Epidermal melanocyte (primary cell): ENCODE data around the gene DPF3.
A peak's percentile ranks its signal among the peaks of the same experiment; 100 is the strongest.

ENCODE experiments used
- DNase-seq: peaks from one replicate; pipeline ENCODE4 v3.0.0; 2011; ENCODE audit warnings: low spot score; ENCODE audit not compliant: insufficient read length

The DPF3 gene

GRCh38 chr14:72893636-72894322 lies at the start of gene DPF3:
Gene DPF3, minus strand, starts transcription at chr14:72894101. Its CDS starts 13 bp downstream, at chr14:72894088.
- peak; percentile 97 for DNase-seq

- no peak for DNase-seq
Measured at GRCh38 chr14:72942934-72943333, 49.0 kb upstream of the DPF3 start.

GRCh38 chr14:72941286-72941985 lies 47.5 kb upstream of the DPF3 start:
- no peak for DNase-seq

- DNase-seq: no peak
Measured at GRCh38 chr14:72939630-72940029, 45.7 kb upstream of the DPF3 start.

- DNase-seq: no peak
Measured at GRCh38 chr14:72932893-72933292, 39.0 kb upstream of the DPF3 start.

- DNase-seq: no peak
Measured at GRCh38 chr14:72929316-72930080, 35.6 kb upstream of the DPF3 start.

- DNase-seq: no peak
Measured at GRCh38 chr14:72928872-72929271, 35.0 kb upstream of the DPF3 start.

GRCh38 chr14:72926292-72927028 lies 32.6 kb upstream of the DPF3 start, which contains the start of gene DCAF4:
Gene DCAF4, plus strand, starts transcription at chr14:72926464. Its CDS starts 11,515 bp downstream, at chr14:72937979.
- DNase-seq: peak; percentile 94

GRCh38 chr14:72925815-72926291 lies 32.0 kb upstream of the DPF3 start:
- no peak for DNase-seq

- no peak for DNase-seq
Measured at GRCh38 chr14:72925171-72925759, 31.4 kb upstream of the DPF3 start.

GRCh38 chr14:72924337-72924736 lies 30.4 kb upstream of the DPF3 start:
- no peak for DNase-seq

- no peak for DNase-seq
Measured at GRCh38 chr14:72921396-72921795, 27.5 kb upstream of the DPF3 start.

- no peak for DNase-seq
Measured at GRCh38 chr14:72920008-72920407, 26.1 kb upstream of the DPF3 start.

- DNase-seq: no peak
Measured at GRCh38 chr14:72917094-72917802, 23.3 kb upstream of the DPF3 start.

GRCh38 chr14:72916174-72916573 lies 22.3 kb upstream of the DPF3 start:
- no peak for DNase-seq

GRCh38 chr14:72913809-72914208 lies 19.9 kb upstream of the DPF3 start:
- DNase-seq: no peak

GRCh38 chr14:72909163-72909562 lies 15.3 kb upstream of the DPF3 start:
- DNase-seq: no peak

GRCh38 chr14:72907886-72908285 lies 14.0 kb upstream of the DPF3 start:
- DNase-seq: no peak

GRCh38 chr14:72906879-72907278 lies 13.0 kb upstream of the DPF3 start:
- no peak for DNase-seq

- DNase-seq: no peak
Measured at GRCh38 chr14:72906316-72906715, 12.4 kb upstream of the DPF3 start.
